Measurements from ENCODE around the gene KIF26B. TPM values are rescaled to one million over a fixed set of nuclear protein-coding genes. Genes with fewer than 3 reads are reported as not detected.

The KIF26B gene
- polyA plus RNA-seq, 3 donors = 29.8 to 33.7 (median 30.3) TPM

DNA sequence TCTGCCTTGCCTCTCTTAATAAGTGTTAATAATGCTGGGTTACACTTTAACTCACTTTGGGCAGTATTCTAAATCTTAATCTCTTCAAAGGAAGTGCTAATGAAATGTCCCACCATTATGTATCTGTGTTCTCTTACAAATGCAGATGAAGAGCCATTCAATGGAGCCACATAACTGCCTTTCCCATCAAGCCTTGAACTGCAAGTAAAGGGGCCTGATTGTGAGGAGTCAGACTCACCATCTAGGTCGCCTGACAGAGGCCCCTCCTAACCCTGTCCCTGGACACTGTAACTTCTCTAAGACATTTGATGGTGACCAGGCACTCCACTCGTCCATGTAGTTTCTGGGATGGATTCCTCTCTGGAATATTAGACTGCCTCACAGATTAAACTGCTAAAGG, 329.4 kb downstream of the KIF26B start:
- no peak for DNase-seq (ENCODE audit: low read depth in 3 of 3, low spot score in 2 of 3)

GRCh38 chr1:245485996-245486395, 331.2 kb downstream of the KIF26B start:
- DNase-seq (ENCODE audit: low read depth in 3 of 3, low spot score in 2 of 3) = no peak

- no peak for DNase-seq (ENCODE audit: low read depth in 3 of 3, low spot score in 2 of 3)
Measured at GRCh38 chr1:245486775-245487470, 332.1 kb downstream of the KIF26B start.

GRCh38 chr1:245488346-245489129, 333.8 kb downstream of the KIF26B start:
- no peak for DNase-seq (ENCODE audit: low read depth in 3 of 3, low spot score in 2 of 3)

DNA sequence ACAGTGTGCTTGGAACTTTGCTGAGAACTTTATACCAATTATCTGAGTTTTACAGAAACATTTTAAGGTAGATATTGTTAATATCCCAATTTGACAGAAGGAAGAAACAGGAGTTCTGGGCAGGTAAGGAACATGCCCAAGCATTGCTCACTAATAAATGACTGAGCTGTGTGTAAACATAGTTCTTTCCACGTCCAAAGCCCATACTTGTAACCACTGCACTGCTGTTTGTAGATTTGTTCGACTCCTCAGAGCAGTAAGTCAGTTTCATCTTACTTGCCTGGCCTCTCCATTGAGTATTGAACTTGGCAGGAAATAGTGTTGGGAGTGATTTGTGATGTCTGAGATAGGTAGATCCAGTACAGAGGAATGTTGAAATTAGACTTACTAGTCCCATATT, 335.1 kb downstream of the KIF26B start:
- no peak for DNase-seq (ENCODE audit: low read depth in 3 of 3, low spot score in 2 of 3)

DNA sequence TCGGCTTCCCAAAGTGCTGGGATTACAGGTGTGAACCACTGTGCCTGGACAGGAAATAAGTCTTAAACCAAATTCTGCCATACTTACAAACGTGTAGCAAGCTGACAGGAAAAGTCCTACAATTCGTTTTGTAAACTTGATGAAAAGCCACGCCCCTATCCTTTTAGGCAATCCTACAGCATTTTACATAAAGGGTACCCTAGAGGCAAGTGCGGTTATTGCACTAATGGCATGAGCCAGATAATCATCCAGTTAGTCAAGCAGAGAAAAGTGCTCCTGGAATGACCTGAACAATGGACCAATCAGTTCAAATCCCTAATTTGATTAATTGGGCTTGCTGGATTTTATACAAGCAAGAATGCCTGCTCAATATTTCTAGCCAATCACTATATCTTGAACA, 338.2 kb downstream of the KIF26B start:
- no peak for DNase-seq (ENCODE audit: low read depth in 3 of 3, low spot score in 2 of 3)

- DNase-seq (ENCODE audit: low read depth in 3 of 3, low spot score in 2 of 3) = no peak
Measured at GRCh38 chr1:245495681-245496080, 340.9 kb downstream of the KIF26B start.

- no peak for DNase-seq (ENCODE audit: low read depth in 3 of 3, low spot score in 2 of 3)
Measured at GRCh38 chr1:245500546-245500945, 345.8 kb downstream of the KIF26B start.

DNA sequence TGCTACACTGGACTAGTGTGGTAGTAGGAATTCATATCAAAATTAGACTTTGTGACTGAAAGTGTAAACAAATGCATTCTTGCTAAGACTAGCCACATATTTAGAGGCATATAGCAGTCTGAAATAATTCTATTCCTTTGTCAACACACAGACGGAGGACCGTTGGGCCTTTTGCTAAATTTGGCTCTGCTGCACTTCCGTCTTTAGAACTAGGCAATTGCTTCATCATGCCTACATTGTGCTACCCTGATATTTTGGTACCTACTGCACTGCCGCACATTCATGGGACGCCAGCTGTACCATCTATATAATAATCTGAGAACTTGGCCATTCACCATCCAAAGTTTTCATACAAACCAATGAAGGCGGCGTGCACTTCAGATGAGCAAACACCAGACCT, 346.8 kb downstream of the KIF26B start:
- DNase-seq (ENCODE audit: low read depth in 3 of 3, low spot score in 2 of 3) = no peak

DNA sequence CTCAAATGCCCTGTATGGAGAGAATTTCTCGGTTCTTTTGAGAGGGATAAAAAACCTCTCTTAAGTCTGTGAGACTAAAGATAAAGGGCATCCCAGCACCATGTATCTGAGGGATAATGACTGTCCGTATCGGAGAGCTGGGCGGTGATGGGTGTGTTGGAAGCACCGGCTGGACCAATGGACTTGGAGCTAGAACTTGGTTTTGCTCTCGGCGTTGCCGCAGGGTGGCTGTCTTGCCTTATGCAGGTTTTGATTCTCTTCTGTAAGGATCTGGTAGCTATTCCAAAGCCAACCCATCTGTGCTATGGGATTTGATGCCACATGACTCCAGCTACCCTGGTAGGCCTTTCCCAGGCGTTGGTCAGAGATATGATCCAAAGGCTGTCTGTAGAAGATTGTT, 348.8 kb downstream of the KIF26B start:
- DNase-seq (ENCODE audit: low read depth in 3 of 3, low spot score in 2 of 3) = no peak

DNA sequence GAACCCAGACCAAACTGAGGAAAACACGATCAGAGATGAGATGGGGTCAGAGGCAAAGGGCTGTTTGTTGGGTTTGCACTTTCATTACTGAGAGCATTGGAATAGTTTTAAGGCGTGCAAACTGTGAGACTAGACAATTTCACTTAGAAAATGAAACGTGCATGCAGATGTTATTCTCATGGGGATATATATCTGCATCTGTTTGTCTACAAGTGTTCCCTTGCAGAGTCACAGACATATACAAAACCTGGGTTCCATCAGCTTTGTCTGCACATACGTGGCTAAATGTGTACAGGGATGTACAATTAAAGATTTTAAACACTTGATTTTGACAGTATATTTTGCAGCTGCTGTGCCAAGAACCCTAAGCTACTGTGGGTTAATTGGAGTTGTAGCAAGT, 355.4 kb downstream of the KIF26B start:
- DNase-seq (ENCODE audit: low read depth in 3 of 3, low spot score in 2 of 3) = no peak

DNA sequence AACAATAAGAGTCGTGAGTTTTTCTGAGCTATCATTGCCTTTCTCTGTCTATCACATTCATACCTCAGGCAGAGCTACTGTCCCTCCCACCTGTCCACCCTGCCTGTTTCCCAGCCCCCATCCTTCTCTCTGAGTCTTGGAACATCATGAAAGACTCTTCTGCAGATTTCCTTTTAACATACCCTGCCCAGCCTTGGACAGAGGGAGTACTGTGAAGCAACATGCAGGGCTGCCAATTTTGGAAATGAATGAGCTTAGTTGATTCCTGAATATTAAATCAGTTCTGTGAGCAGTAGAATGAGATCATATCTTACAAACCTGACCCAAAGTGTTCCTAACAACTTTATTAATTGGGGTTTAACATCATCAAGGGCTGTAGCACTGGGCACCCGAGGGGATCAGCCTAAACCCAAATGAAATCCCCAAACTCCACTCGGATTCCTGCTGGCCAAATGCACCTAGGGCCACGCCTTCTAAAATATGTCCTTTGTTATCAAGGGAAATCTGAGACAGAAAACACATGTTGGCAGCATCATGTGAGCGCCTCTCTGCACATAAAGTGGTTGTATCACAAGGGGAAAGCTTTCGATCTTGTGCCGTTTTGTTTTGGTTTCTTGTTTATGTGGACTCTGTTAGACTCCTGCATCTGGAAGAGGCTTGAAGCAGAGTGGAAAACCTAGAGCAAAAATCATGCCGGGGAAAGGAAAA, 357.6 kb downstream of the KIF26B start:
- DNase-seq (ENCODE audit: low read depth in 3 of 3, low spot score in 2 of 3) = no peak

- DNase-seq (ENCODE audit: low read depth in 3 of 3, low spot score in 2 of 3) = no peak
Measured at GRCh38 chr1:245512980-245513578, 358.3 kb downstream of the KIF26B start.

GRCh38 chr1:245516284-245516759, 361.5 kb downstream of the KIF26B start:
- no peak for DNase-seq (ENCODE audit: low read depth in 3 of 3, low spot score in 2 of 3)

GRCh38 chr1:245520611-245521010, 365.8 kb downstream of the KIF26B start:
- no peak for DNase-seq (ENCODE audit: low read depth in 3 of 3, low spot score in 2 of 3)

- DNase-seq (ENCODE audit: low read depth in 3 of 3, low spot score in 2 of 3) = no peak
Measured at GRCh38 chr1:245526141-245526540, 371.4 kb downstream of the KIF26B start.

- no peak for DNase-seq (ENCODE audit: low read depth in 3 of 3, low spot score in 2 of 3)
Measured at GRCh38 chr1:245528258-245528635, 373.5 kb downstream of the KIF26B start.

GRCh38 chr1:245530937-245531336, 376.2 kb downstream of the KIF26B start:
- no peak for DNase-seq (ENCODE audit: low read depth in 3 of 3, low spot score in 2 of 3)

- DNase-seq (ENCODE audit: low read depth in 3 of 3, low spot score in 2 of 3) = no peak
Measured at GRCh38 chr1:245537992-245538391, 383.2 kb downstream of the KIF26B start.

- no peak for DNase-seq (ENCODE audit: low read depth in 3 of 3, low spot score in 2 of 3)
Measured at GRCh38 chr1:245538671-245539070, 383.9 kb downstream of the KIF26B start.

DNA sequence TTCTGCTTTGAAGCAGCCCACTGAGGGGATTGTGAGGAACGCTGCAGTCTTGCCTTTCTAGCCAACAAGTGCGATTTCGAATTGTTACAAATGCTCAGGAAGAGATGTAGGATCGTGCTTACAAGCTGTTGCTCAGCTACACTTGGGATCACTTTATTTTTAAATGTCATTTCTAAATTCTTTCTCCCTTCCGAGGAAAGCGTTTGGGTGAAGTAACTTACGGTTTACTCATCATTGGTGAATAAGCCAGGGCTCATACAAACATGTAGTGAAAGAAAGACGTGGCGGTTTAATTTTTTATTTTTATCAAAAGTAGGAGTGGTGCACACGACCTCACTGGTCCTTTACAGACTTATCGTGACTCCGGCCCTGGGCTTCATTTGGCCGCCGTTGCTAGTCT, 386.6 kb downstream of the KIF26B start:
- DNase-seq (ENCODE audit: low read depth in 3 of 3, low spot score in 2 of 3) = no peak
